HepG2 (cell line): Measurements from ENCODE around the gene QSOX1. TPM values are rescaled to one million over a fixed set of nuclear protein-coding genes. Genes with fewer than 3 reads are reported as not detected.
A peak's percentile ranks its signal among the peaks of the same experiment; 100 is the strongest.

Source experiments
- ATAC-seq: fragments of 200-7000 bp; cut with Tn5 transposase; 3 replicates; pipeline ENCODE4 v1.9.1; 2020; ENCODE audit warnings: mild to moderate bottlenecking, moderate library complexity
- BruUV-seq: library from RNA; stranded (reverse); fragments of 400-500 nt; replicated peaks from 2 replicates; lab custom pipeline; 2021; lab: Mats Ljungman, UMichigan
- CTCF ChIA-PET: fragments of 300-600 bp; formaldehyde crosslinking; extraction: SDS; loops from one replicate; lab custom pipeline; 2021; ENCODE audit warnings: low total read pairs, inconsistent platforms, low intra/inter-chr PET ratio; lab: Yijun Ruan, JAX
- POLR2A ChIA-PET: fragments of 350-600 bp; sonication (Branson Sonifier 250); formaldehyde crosslinking; loops from one replicate; lab custom pipeline; 2020; ENCODE audit warnings: antibody characterized with exemption, inconsistent platforms; lab: Yijun Ruan, JAX
- DNase-seq: peaks from one replicate; pipeline ENCODE4 v3.0.0-alpha.2; 2015; ENCODE audit warnings: low spot score
- FAIRE-seq: peaks from 3 replicates; lab custom pipeline; 2011; peaks lifted over from hg19 to GRCh38; lab: Jason Lieb, UNC
- H2AFZ ChIP-seq: one replicate; pipeline ENCODE4 v1.6.1; 2011; ENCODE audit warnings: low read length, inconsistent platforms
- H3K27ac ChIP-seq: fragments of 300-600 bp; 3 replicates; pipeline ENCODE4 v1.8.0; 2011; ENCODE audit warnings: mixed run types, mild to moderate bottlenecking, mixed read lengths, low read length, inconsistent platforms; ENCODE audit not compliant: insufficient read depth; ENCODE audit errors: extremely low read length
- H3K27me3 ChIP-seq, 2 experiments: fragments of 200-600 bp in 1 of 2; 2 replicates in 1 of 2; 3 replicates in 1 of 2; pipeline versions ENCODE4 v1.6.0 to v1.8.0; 2011; ENCODE audit warnings: low read length in 2 of 2, mild to moderate bottlenecking in 2 of 2, moderate library complexity in 2 of 2, inconsistent platforms in 1 of 2; ENCODE audit not compliant: insufficient read depth in 2 of 2, control insufficient read depth in 1 of 2
- H3K36me3 ChIP-seq, 2 experiments: fragments of 200-600 bp in 1 of 2; replicated peaks in 1 of 2; 2 replicates in 1 of 2; 3 replicates in 1 of 2; pipeline versions ENCODE4 v1.5.1 to v1.8.0; 2011; ENCODE audit warnings: low read length in 2 of 2, inconsistent platforms in 1 of 2; ENCODE audit not compliant: insufficient read depth in 2 of 2, control insufficient read depth in 1 of 2
- H3K4me1 ChIP-seq: 2 replicates; pipeline ENCODE4 v1.5.1; 2012; ENCODE audit warnings: low read length, inconsistent platforms; ENCODE audit not compliant: insufficient read depth
- H3K4me2 ChIP-seq: 2 replicates; pipeline ENCODE4 v1.6.0; 2011; ENCODE audit warnings: low read depth, low read length, inconsistent platforms
- H3K4me3 ChIP-seq, 3 experiments: fragments of 200-600 bp in 1 of 3; sonication (generic), shearing (Covaris generic) in 1 of 3; replicated peaks in 1 of 3; 2 replicates each; pipeline ENCODE4 v1.5.1; 2011 to 2016; ENCODE audit warnings: low read length in 3 of 3, inconsistent platforms in 2 of 3, low read depth in 2 of 3, mild to moderate bottlenecking in 2 of 3, control low read depth in 1 of 3, mixed read lengths in 1 of 3; ENCODE audit not compliant: insufficient read depth in 1 of 3
- H3K79me2 ChIP-seq: one replicate; pipeline ENCODE4 v1.6.1; 2011; ENCODE audit warnings: low read length, inconsistent platforms; ENCODE audit not compliant: insufficient read depth
- H3K9ac ChIP-seq: 2 replicates; pipeline ENCODE4 v1.6.0; 2011; ENCODE audit warnings: mild to moderate bottlenecking, low read depth, low read length, inconsistent platforms; ENCODE audit not compliant: insufficient read depth
- H3K9me3 ChIP-seq: 2 replicates; pipeline ENCODE4 v1.5.1; 2012; ENCODE audit warnings: mild to moderate bottlenecking, low read length
- H4K20me1 ChIP-seq: 2 replicates; pipeline ENCODE4 v1.6.0; 2011; ENCODE audit warnings: inconsistent platforms, mild to moderate bottlenecking, low read length, moderate library complexity; ENCODE audit not compliant: insufficient read depth
- ZKSCAN1 ChIP-seq: fragments of 150-350 bp; IDR thresholded peaks from 2 replicates; pipeline ENCODE4 v1.6.1; 2014; ENCODE audit warnings: low read length
- WGBS: methylation state at CpG from one replicate; pipeline ENCODE4 v1.1.6; 2017; ENCODE audit warnings: low lambda C conversion rate; 5-methylcytosine and 5-hydroxymethylcytosine counted together
- in situ Hi-C: cut with HindIII; loops from 2 replicates; pipeline ENCODE4 v1.10.0; 2017; ENCODE audit warnings: low pct_unique_long_range_greater_than_20kb; ENCODE audit not compliant: extremely low pct_ligation_motif_present
- intact Hi-C: fragments of 100-400 bp; cut with micrococcal nuclease; formaldehyde crosslinking; loops from one replicate; pipeline ENCODE4 v1.10.0; 2022; ENCODE audit not compliant: unreplicated experiment
- polyA plus RNA-seq, 8 experiments: library from polyadenylated mRNA; depleted of rRNA in 3 of 8; stranded (reverse) in 7 of 8; unstranded in 1 of 8; fragments of >200 nt; fragmentation: Illumina TruSeq in 4 of 8; extraction: Trizol in 4 of 8; gene quantifications; 2 replicates each; pipeline versions ENCODE4 v1.2.1 to v1.2.3, GENCODE V29; 2011 to 2016; ENCODE audit warnings: low read depth in 4 of 8, missing spikeins in 1 of 8, mixed read lengths in 1 of 8; ENCODE audit not compliant: insufficient read depth in 1 of 8
- total RNA-seq, 5 experiments: library from RNA; depleted of rRNA; stranded (reverse); fragments of >200 nt; fragmentation: Illumina TruSeq; extraction: Trizol; gene quantifications; 2 replicates each; pipeline ENCODE4 v1.2.3, GENCODE V29; 2016; ENCODE audit warnings: low read depth in 1 of 5
- TF ChIP-seq, protein P1 (sequence below): IDR thresholded peaks from 2 replicates; pipeline ENCODE4 v1.6.1; 2012; ENCODE audit warnings: low read depth, low read length, improper control_type of control experiment
- TF ChIP-seq, protein P2 (sequence below): sonication (generic); formaldehyde crosslinking; IDR thresholded peaks from 2 replicates; pipeline ENCODE4 v1.8.1; 2023; ENCODE audit warnings: mild to moderate bottlenecking, moderate library complexity, missing genetic modification reagents
- TF ChIP-seq, protein P3 (sequence below): sonication (generic); formaldehyde crosslinking; IDR thresholded peaks from 2 replicates; pipeline ENCODE4 v1.5.1; 2020; ENCODE audit warnings: mild to moderate bottlenecking, missing genetic modification reagents, moderate library complexity

Gene QSOX1
- total and polyA plus RNA-seq, 2 of the 13 experiments (the other 11 are each of a cell fraction or from before 2014, with no cell fraction given): 6.8 to 40.2 TPM

DNA sequence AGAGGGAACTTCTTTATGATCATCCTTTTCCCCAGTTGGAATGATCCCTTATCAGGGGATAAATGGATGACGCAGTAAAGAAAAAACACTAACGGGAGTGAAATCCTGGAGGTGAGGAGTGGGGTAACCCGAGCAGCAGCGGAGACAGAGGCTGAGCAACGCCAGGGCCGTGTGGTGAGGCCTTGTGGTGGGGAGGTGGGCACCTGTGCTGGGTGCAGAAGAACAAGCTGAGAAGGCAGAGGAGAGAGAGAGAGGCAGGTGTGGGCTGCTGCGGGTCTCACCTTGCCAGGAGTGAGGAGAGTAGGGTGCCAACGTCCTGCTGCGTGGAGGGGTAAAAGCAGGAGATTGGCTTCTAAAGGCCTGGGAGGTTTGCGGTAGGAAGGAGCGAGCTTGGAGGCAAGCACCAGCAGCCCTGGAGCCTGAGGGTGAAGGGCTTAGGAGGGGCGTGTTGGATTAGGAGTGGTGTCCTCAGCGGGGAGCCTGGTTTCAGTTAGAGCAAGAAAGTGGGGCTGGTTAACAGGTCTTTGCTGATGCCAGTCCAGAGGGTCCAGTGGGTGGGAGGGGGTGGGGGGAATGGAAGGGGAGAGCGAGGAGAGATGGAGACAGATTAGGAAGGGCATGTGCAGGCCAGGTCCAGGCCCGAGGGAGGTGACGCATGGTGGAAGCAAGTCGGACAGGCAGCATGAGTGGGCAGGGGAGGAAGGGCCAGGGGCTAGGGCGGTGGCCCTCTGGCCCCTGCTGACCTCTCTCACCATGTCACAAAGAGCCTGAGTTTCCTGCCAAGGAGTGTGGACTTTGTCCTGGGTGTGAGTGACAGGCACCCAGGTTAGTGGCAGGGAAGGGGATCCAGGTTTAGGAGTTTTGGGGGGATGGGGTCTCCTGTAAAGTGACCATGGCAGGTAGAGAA lies 38.7 kb downstream of the QSOX1 start:
- WGBS: 78% methylated on average over 18 of the region's 18 CpGs
- ATAC-seq (peak; percentile 10; the same call in 1 of the 3 replicates), DNase-seq (no peak), FAIRE-seq (no peak)
- Histone ChIP-seq H3K27ac (no peak overlapping the region), H3K36me3 (no peaks in the 10 kb centered on the region), H3K4me2 (no peak overlapping the region), H3K9ac (no peak overlapping the region), H3K27me3 (no peaks in the 10 kb centered on the region), H3K4me1 (peaks cover 9% of the 10 kb centered on the region; the same call in 1 of the 2 replicates), H3K79me2 (no peaks in the 10 kb centered on the region), H3K4me3 (no peak overlapping the region), H4K20me1 (no peaks in the 10 kb centered on the region), H2AFZ (no peak overlapping the region), H3K9me3 (no peaks in the 10 kb centered on the region)
- intact Hi-C loops: no loop called here
- TF ChIP-seq, protein P1, sequence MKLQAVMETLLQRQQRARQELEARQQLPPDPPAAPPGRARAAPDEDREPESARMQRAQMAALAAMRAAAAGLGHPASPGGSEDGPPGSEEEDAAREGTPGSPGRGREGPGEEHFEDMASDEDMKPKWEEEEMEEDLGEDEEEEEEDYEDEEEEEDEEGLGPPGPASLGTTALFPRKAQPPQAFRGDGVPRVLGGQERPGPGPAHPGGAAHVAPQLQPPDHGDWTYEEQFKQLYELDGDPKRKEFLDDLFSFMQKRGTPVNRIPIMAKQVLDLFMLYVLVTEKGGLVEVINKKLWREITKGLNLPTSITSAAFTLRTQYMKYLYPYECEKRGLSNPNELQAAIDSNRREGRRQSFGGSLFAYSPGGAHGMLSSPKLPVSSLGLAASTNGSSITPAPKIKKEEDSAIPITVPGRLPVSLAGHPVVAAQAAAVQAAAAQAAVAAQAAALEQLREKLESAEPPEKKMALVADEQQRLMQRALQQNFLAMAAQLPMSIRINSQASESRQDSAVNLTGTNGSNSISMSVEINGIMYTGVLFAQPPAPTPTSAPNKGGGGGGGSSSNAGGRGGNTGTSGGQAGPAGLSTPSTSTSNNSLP: no peak
- TF ChIP-seq, protein P2, sequence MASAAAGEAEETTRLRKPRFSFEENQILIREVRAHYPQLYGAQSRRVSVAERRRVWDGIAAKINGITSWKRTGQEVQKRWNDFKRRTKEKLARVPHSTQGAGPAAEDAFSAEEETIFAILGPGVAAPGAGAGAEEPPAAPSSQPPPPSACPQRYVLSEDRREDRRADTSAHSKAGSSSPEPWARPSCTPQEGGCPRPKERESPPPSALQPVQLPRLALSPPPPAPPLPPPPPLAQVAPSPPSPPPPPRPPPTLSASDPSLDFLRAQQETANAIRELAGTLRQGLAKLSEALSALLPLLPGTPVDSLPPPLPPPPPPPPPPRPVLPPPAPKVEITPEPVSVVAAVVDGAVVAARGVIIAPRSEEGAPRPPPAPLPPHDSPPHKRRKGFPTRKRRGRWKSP (CRISPR knock-in tag): no peak
- no peak for TF ChIP-seq ZKSCAN1
- TF ChIP-seq, protein P3, sequence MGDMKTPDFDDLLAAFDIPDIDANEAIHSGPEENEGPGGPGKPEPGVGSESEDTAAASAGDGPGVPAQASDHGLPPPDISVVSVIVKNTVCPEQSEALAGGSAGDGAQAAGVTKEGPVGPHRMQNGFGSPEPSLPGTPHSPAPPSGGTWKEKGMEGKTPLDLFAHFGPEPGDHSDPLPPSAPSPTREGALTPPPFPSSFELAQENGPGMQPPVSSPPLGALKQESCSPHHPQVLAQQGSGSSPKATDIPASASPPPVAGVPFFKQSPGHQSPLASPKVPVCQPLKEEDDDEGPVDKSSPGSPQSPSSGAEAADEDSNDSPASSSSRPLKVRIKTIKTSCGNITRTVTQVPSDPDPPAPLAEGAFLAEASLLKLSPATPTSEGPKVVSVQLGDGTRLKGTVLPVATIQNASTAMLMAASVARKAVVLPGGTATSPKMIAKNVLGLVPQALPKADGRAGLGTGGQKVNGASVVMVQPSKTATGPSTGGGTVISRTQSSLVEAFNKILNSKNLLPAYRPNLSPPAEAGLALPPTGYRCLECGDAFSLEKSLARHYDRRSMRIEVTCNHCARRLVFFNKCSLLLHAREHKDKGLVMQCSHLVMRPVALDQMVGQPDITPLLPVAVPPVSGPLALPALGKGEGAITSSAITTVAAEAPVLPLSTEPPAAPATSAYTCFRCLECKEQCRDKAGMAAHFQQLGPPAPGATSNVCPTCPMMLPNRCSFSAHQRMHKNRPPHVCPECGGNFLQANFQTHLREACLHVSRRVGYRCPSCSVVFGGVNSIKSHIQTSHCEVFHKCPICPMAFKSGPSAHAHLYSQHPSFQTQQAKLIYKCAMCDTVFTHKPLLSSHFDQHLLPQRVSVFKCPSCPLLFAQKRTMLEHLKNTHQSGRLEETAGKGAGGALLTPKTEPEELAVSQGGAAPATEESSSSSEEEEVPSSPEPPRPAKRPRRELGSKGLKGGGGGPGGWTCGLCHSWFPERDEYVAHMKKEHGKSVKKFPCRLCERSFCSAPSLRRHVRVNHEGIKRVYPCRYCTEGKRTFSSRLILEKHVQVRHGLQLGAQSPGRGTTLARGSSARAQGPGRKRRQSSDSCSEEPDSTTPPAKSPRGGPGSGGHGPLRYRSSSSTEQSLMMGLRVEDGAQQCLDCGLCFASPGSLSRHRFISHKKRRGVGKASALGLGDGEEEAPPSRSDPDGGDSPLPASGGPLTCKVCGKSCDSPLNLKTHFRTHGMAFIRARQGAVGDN (CRISPR knock-in tag): peak; percentile 14; the same call in 1 of the 2 replicates
- in situ Hi-C loops: no loop called here
- POLR2A ChIA-PET: no interaction called here
- CTCF ChIA-PET: no interaction called here
- BruUV-seq: no TSS peak
